NCI-H1436 treated with DMSO at 0.1 percent for 48 hours (cell line): ENCODE data around the gene CARMIL1.
"Not testable (repeated sequence)": the region's sequence is repeated elsewhere in the genome, so short reads cannot be mapped to it uniquely, and the experiment has no call there.

ENCODE experiments used
- DNase-seq: peaks from one replicate; lab custom pipeline; 2025; lab: John Stamatoyannopoulos, UW

Gene CARMIL1

GRCh38 chr6:25370178-25371036 is 91.2 kb downstream of the CARMIL1 start:
- no peak for DNase-seq

DNA sequence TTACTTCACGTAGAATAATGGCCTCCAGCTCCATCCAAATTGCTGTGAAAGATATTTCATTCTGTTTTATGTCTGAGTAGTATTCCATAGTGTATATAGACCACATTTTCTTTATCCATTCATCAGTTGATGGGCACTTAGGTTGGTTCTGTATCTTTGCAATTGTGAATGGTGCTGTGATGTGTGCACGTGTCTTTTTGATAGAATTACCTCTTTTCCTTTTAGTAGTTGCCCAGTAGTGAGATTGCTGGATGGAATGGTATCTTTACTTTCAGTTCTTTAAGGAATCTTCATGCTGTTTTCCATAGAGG is 91.8 kb downstream of the CARMIL1 start:
- DNase-seq, result no peak

DNA sequence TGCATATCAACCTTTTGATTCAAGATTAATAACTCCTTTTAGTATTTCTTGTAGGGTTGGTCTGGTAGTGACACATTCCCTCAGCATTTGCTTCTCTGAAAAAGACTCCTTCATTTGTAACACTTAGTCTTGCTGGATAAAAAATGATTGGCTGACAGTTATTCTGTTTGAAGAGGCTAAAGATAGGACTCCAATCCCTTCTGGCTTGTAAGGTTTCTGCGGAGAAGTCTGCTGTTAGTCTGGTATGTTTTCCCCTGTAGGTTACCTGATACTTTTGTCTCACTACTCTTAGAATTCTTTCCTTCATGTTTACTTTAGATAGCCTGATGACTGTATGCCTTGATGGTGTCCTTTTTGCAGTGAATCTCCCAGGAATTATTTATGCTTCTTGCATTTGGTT is 96.0 kb downstream of the CARMIL1 start:
- no peak for DNase-seq

DNA sequence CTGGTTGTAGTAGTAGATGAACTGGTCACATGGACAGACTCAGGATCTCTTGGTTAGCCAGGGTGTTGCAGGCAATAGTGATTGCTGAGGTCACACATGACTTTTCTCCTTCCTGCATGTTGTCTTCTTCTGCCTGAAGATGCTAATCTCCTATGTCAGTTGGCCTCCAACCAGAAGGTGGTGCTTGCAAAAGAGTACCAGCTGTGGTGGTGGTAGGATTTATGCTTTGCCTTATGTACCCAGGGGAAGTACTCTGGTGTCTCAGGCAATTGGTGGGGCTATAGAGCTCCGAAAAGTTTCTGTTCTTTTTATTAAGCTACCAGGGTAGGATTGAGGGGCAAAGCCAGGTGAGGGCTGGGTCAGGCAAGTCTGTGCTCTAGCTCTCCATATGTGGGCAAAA is 98.5 kb downstream of the CARMIL1 start:
- DNase-seq, result no peak

DNA sequence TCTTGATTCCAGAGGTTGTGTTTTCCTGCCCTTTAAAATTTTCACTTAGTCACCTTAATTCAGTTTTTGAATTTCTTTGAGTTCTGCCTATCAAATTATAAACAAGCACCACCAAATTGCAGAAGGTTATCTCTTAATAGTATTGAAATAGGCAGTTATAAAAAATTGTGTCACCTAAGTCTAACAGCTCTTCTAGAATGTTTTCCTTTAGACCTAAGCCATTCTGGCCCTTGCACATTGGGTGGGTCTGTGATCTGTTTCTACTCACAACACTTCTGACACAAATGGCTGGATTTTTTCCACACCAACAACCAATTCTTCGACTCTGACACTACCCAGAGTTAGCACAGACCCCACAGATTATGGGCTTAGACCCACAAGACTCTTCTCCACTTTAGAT is 101.9 kb downstream of the CARMIL1 start:
- no peak for DNase-seq

- DNase-seq, result not testable (repeated sequence)
These were observed 103.3 kb downstream of the CARMIL1 start for GRCh38 chr6:25382476-25382875.

GRCh38 chr6:25384234-25384633 is 105.1 kb downstream of the CARMIL1 start:
- DNase-seq, result no peak

GRCh38 chr6:25384967-25385366 is 105.8 kb downstream of the CARMIL1 start:
- DNase-seq, result no peak

DNA sequence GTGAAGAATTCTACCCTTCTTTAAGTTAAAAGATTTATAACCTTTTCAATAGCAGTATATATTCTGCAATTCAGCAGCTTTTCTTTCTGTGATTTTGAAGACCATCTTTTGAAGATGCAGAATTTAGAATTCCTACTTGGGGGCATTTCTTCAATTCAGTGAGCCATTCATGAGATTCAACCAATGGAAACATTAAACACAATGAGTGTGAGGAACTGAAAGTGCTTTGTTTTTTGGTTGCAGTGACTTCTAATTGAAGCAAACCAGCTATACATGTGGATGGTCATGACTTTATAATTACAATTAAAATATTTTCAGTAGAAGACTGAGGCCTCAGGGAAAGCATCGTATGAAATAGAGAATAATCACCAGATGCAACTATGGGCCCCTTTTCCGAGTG is 108.3 kb downstream of the CARMIL1 start:
- DNase-seq, result no peak

GRCh38 chr6:25387911-25388310 is 108.7 kb downstream of the CARMIL1 start:
- DNase-seq, result no peak

DNA sequence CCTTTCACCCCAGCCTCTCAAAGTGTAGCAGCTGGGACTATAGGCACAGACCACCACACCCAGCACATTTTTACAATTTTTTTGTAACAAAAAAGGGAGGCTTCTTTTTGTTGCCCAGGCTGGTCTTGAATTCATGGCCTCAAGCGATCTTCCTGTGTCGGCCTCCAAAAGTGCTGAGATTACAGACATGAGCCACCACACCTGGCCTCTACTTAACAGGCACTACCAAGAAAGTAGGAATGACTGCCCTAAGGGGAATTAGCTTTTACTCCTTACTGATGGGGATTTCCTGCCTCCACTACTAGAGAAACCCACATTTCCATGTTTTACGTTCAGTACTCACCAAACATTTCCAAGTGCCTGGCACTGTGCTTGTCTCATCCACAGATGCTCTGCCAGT is 109.6 kb downstream of the CARMIL1 start:
- DNase-seq, result no peak

- DNase-seq, result no peak
These were observed 110.3 kb downstream of the CARMIL1 start for GRCh38 chr6:25389471-25389870.

- DNase-seq, result no peak
These were observed 113.2 kb downstream of the CARMIL1 start for GRCh38 chr6:25392372-25392771.

GRCh38 chr6:25395731-25396130 is 116.6 kb downstream of the CARMIL1 start:
- DNase-seq, result no peak

- DNase-seq, result no peak
These were observed 118.2 kb downstream of the CARMIL1 start for GRCh38 chr6:25397406-25397805.

- no peak for DNase-seq
These were observed 120.7 kb downstream of the CARMIL1 start for GRCh38 chr6:25399885-25400284.

- DNase-seq, result no peak
These were observed 122.5 kb downstream of the CARMIL1 start for GRCh38 chr6:25401711-25402110.

DNA sequence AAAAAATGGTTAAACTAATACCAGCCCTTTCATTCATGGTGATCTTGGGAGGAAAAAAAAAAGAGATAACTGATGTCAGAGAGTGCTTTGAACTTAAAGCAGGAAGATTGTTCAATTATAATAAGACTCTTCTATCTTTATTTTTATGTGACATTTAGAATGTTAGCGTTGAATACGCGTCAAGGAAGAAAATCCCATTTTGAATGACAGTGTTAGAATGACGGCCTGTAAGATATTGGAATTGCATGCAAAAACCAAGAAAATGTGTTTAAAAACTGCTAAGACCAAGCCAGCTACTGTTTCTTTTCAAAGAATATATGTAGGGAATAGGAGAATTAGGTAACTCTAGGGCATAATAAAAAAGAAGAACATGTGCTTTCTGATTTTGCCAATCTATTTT is 123.0 kb downstream of the CARMIL1 start:
- DNase-seq, result no peak

GRCh38 chr6:25403150-25403549 is 124.0 kb downstream of the CARMIL1 start:
- DNase-seq, result no peak

DNA sequence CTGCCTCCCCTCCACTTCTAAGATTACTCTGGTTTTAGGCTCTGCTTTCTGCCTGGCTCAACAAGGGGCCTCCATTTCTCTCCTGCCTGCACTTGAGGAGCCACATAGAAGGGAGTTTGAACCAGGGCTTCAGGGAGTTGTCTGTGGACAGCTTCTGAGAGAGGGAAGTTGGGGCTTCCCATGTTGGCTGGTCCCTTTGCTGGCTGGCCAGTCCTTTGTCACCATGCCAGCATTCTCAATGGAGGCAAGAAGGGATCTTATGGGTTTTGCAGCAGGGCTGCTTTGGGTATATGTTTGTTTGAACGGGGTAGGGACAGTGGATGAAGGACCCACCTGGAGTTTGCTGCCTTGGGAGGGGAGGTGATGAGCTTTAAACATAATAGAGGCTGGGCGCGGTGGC is 124.9 kb downstream of the CARMIL1 start:
- DNase-seq, result no peak

DNA sequence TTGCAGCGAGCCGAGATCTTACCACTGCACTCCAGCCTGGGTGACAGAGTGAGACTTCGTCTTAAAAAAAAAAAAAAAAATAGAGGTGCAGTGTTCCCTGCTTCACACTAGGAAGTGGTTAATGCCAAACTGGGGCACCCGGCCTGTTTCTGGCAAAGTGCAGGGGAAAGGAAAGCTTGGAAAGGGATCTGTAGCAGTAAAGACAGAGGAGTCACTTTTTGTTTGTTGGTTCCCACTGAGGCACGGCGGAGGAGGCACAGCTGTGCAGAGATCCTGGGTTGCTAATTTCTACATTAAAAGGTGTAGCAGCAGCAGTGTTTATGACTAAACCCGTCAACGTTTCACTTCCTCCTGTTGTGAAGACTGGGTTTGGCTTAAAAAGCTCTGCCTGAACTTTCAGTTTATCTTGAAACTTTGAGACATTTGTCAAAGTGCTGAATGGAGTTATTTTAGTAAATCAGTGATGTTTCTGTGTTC is 125.6 kb downstream of the CARMIL1 start:
- DNase-seq, result no peak

GRCh38 chr6:25405442-25405841 is 126.3 kb downstream of the CARMIL1 start:
- DNase-seq, result no peak

DNA sequence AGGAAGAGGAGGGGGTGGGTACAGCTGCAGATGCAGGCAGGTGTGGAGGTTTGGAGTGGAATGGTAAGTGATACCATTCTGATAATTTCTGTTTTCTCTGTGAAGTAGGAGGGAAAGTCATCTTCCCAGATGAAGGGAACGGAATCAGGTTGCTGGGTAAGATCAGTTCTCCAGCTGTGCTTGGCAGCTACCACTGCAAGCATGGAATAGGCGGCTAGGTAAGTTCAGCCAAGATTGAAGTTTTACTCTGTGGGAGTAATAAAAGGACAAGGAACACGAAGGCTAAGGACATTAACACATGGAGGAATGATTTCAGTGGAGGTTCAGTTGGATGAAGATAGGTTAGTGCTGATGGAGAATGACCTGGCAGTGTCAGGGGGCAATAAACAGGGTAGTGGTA is 128.3 kb downstream of the CARMIL1 start:
- no peak for DNase-seq

DNA sequence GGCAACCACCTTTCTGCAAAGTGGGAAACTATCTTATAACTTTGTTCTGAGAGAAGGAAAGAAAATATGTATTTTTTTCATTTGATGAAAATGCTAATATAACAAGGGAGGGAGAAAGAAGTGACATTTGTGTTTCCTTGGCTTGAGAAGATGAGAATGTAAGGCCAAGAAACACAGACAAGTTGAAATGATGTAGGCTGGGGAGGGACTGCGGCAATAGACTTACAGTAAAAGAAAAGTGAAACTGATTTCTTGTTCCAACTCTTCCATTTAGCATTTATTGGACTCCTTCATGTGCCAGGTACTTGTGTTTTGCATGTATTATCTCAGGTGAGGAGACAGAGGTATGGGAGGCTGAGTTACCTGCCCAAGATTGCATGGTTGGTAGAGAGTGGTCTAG is 130.9 kb downstream of the CARMIL1 start:
- no peak for DNase-seq
